ENCODE data around the gene C1orf50. TPM values are rescaled to one million over a fixed set of nuclear protein-coding genes. Genes with fewer than 3 reads are reported as not detected.

C1orf50 gene
- total RNA-seq, 1 experiment from 2014 or later: 8.3 TPM

- DNase-seq: no peak
- Histone ChIP-seq H4K20me1 (ENCODE audit: insufficient read depth) (no peaks in the 10 kb centered on the region), H3K4me3 (no peak overlapping the region), H3K79me2 (ENCODE audit: low read depth) (no peaks in the 10 kb centered on the region), H3K36me3 (ENCODE audit: low read depth) (no peaks in the 10 kb centered on the region), H3K27ac (no peak overlapping the region), H3F3A (ENCODE audit: insufficient read depth, low read depth) (no peaks in the 10 kb centered on the region), H3K9me3 (ENCODE audit: insufficient read depth, low read depth) (no peaks in the 10 kb centered on the region), H3K4me1 (replicated peaks; ENCODE audit: insufficient read depth) (no peaks in the 10 kb centered on the region), H3K27me3 (ENCODE audit: insufficient read depth, low read depth) (no peaks in the 10 kb centered on the region), H3K4me2 (no peak overlapping the region), H2AFZ (no peak overlapping the region), H3K9me2 (ENCODE audit: insufficient read depth) (no peaks in the 10 kb centered on the region)
- TF ChIP-seq EZH2 (IDR thresholded peaks at IDR 0.05; ENCODE audit: low read depth) (no peak), CTCF (conservative IDR thresholded peaks at IDR 0.05) (no peak)
- POLR2A ChIA-PET (ENCODE audit: unreplicated experiment): no interaction called here
- BruUV-seq (replicated peaks): no TSS peak
- CTCF ChIA-PET: no interaction called here
- intact Hi-C loops (cut with micrococcal nuclease; ENCODE audit: unreplicated experiment): no loop called here
Measured at GRCh38 chr1:42731585-42731984, 35.5 kb upstream of the C1orf50 start.

GRCh38 chr1:42732126-42732680 is 34.8 kb upstream of the C1orf50 start:
- Histone ChIP-seq H2AFZ (no peak overlapping the region), H3K79me2 (ENCODE audit: low read depth) (no peaks in the 10 kb centered on the region), H3K27me3 (ENCODE audit: insufficient read depth, low read depth) (no peaks in the 10 kb centered on the region), H3K9me2 (ENCODE audit: insufficient read depth) (no peaks in the 10 kb centered on the region), H3K4me1 (replicated peaks; ENCODE audit: insufficient read depth) (no peaks in the 10 kb centered on the region), H3K36me3 (ENCODE audit: low read depth) (no peaks in the 10 kb centered on the region), H3K4me2 (no peak overlapping the region), H3K27ac (no peak overlapping the region), H3K9me3 (ENCODE audit: insufficient read depth, low read depth) (no peaks in the 10 kb centered on the region), H4K20me1 (ENCODE audit: insufficient read depth) (no peaks in the 10 kb centered on the region), H3F3A (ENCODE audit: insufficient read depth, low read depth) (no peaks in the 10 kb centered on the region), H3K4me3 (no peak overlapping the region)
- POLR2A ChIA-PET (ENCODE audit: unreplicated experiment): no interaction called here
- TF ChIP-seq CTCF (conservative IDR thresholded peaks at IDR 0.05) (no peak), EZH2 (IDR thresholded peaks at IDR 0.05; ENCODE audit: low read depth) (no peak)
- CTCF ChIA-PET: no interaction called here
- BruUV-seq (replicated peaks): no TSS peak
- intact Hi-C loops (cut with micrococcal nuclease; ENCODE audit: unreplicated experiment): no loop called here
- DNase-seq: no peak

- Histone ChIP-seq H3K4me2 (no peak overlapping the region), H3K27me3 (ENCODE audit: insufficient read depth, low read depth) (no peaks in the 10 kb centered on the region), H3K27ac (no peak overlapping the region), H2AFZ (no peak overlapping the region), H3K4me1 (replicated peaks; ENCODE audit: insufficient read depth) (no peaks in the 10 kb centered on the region), H3F3A (ENCODE audit: insufficient read depth, low read depth) (no peaks in the 10 kb centered on the region), H3K79me2 (ENCODE audit: low read depth) (no peaks in the 10 kb centered on the region), H3K36me3 (ENCODE audit: low read depth) (no peaks in the 10 kb centered on the region), H4K20me1 (ENCODE audit: insufficient read depth) (no peaks in the 10 kb centered on the region), H3K9me3 (ENCODE audit: insufficient read depth, low read depth) (no peaks in the 10 kb centered on the region), H3K9me2 (ENCODE audit: insufficient read depth) (no peaks in the 10 kb centered on the region), H3K4me3 (no peak overlapping the region)
- no peak for DNase-seq
- BruUV-seq (replicated peaks): no TSS peak
- CTCF ChIA-PET: no interaction called here
- intact Hi-C loops (cut with micrococcal nuclease; ENCODE audit: unreplicated experiment): no loop called here
- no peak for TF ChIP-seq EZH2 (IDR thresholded peaks at IDR 0.05; ENCODE audit: low read depth)
- TF ChIP-seq CTCF (conservative IDR thresholded peaks at IDR 0.05): no peak
- POLR2A ChIA-PET (ENCODE audit: unreplicated experiment): interaction anchor here (0.6 kb wide), 1 partner anchor 10 kb away, joined by 13 read pairs; no protein-coding TSS in a partner anchor
Measured at GRCh38 chr1:42733415-42734200, 33.4 kb upstream of the C1orf50 start.

All from PC-9 (cell line).